ENCODE data around the gene SCN5A.

Gene SCN5A

DNA sequence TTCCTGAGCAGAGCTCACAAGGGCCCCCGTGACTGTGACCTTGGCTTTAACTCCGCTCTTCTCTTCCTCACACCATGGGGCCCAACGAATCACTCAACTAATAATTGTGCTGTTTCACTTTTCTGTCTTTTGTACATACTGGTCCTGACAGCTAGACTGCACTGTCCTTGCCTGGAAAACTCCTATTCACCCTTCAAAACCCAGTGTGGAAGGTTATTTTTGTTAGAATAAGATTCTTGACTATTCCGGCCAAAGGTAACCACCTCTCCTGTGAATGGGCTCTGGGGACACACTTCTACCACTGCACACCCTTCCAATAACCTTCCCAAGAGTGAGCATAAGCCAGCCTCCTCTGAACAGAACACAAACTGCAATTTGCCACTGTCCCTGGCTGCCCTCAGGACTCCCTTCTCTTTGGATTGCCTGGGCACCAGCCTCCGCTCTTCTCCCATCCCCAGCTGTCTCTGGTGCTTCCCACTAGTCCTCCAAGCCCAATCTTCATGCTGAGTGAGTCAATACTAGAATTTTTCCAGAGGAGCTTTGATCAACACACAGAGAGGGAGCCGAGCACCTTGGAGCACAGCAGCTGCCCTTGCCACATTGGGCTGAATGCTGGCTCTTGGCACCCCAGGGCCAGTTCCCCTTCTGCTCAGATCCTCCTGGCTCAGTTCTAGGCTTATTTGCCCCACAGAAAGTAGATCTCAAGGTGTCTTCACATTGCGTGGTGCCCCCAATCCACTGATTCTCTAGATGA is 2.1 kb downstream of the SCN5A start:
- no peak for DNase-seq

DNA sequence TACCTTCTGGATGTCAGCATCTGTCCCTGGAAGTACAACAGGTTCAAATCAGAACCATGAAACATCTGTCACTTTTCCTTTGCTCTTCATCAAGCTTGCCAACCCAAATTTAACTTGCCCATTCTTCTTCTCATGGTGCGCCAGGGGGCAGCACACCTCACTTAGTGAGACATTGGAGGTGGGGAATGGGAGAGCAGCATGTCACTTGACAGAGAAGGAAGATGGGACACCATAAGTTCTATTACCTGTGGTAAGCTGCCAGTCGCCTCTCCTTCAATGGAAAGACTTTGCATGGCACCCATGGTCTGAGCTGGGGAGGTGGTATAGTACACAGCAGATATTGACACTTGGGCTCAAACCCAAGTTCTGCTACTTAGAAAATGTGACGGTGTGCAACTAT is 2.9 kb downstream of the SCN5A start:
- peak; percentile 74 for DNase-seq

DNA sequence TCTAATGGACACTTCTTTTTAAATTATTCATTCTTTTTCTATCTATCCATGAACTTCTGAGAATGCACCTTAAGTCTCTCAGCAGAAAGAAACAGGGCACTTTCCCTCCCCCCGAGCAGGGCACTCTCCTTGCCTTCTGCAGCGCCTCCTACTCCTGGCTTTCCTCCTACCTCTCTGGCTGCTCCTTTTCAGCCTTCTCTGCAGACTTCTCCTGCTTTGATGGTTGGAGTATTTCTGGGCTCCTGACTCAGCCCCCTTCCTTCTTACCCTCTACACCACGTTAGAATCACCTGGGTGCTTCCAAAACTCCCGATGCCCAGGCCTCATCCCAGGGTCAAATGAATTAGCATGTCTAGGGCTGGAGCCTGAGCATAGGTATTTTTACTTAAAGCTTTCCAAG is 3.4 kb downstream of the SCN5A start:
- DNase-seq = no peak

DNA sequence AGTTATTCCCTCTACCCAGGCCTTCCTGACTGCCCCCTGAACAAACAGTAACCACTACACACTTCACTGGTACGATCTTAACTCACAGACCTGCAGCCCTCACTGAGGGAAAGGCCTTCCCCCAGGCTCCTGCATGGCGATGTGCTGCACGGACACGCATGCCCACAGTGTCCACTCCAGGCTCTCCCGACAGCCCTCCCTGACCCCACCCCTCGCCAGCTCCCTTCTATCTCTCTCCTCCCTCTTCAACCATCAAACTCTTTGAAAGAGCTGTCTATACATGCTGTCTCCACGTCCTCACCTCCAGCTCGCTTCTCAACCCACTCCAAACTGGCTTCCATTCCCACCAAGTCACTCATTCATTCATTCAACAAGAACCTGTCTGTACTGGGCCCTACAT is 3.9 kb downstream of the SCN5A start:
- DNase-seq = no peak

DNA sequence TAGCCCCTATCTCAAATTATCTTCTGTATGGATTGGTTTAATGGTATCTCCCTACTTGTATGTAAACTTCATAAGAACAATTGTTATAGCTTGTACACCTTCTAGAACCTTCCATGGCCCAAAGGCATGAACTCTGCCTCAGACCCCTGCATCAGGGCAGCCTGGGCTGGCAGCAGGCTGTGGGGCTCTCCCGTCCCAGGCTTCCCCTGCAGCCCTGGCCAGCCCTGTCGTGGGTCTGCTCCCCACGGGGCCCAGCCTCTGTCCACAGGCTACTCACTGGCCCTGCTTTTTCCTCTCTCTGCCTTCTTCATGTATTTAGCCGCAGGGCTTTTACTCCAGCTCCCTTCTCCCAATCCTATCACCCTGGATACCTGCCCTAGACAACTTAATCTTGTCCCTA is 4.4 kb downstream of the SCN5A start:
- no peak for DNase-seq

DNA sequence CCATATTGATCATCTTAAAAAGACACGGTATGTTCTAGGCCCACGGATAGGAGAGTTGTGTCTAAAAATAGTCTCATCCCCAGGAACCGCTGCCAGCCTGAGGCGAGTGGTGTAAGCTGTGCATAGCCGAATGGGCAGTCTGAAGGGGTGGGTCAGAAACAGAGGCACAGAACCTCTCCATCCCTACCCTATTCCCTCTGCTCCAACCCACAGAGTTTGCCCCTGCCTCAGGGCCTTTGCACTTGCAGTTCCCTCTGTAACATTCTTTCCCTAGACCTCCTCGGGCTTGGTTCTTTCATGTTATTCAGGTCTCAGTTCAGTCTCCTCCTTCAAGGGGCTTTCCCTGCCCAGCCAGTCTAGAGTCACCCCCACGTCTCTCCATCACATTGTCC is 4.8 kb downstream of the SCN5A start:
- DNase-seq = no peak

DNA sequence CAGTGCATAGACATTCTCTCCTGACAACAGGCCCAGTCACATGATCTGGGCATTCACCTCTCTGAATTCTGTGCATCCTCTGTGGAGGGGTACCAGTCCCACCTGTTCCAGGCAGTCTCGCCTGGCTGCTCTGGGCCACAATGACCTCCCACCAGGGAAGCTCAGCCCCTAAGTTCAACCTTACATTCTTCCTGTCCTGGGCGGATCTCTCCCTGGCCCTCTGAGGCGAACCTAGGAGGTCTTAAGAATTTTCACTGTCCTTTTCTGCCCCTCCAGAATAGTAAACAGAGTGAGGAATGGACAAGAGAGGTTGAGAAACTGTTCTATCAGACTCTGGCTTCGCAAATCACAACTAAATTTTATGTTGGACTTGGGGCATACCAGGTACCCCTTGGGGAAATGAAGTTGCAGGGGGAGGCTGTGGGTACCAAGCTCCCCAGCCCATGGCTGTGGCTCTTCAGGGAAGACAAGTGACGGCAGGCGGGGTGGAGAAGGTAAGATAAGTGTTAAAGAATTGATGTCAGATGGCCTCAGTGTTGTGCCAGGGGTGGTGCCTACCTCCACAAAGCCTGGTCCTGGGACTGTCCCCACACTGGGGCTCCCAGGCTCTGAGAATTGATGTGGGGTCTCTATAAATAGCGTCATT is 5.3 kb downstream of the SCN5A start:
- no peak for DNase-seq

DNA sequence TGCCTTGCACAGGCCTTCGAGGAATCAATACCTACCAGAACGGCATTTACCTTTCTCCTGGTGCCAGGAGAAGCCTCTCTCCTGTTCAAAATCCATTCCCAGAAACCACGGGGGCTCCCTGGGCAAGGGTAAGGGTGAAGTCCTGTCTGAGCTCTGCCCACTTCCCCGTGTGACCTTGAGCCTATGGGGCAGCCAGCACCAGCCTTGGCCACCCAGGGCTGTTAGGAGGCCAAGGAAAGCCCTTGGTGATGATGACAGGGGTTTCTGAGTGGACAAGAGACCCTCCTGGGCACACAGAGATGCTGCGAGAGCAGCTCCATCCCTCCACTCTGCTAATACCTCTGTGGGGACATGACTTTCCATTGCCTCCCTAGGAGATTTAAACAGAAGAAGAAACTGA is 5.9 kb downstream of the SCN5A start:
- no peak for DNase-seq

DNA sequence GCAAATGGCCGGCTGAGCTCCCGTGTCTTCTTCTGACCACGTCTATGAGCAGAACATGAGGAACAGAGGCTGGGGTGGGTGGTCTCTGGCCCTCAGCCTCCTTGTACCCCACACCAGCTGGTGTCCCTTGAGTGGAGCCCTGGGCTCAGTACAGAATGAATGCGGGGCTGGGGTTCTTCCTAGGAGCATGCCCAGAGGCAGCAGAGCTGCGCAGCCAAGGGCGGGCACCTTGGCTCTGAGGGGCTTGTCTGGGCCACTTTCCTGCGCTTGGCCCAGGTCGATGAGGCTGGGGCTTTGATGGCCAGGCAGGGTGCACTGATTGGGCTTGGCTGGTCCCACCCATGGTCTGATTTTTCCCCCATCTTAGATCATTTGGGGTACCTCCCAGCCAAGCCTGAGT is 6.4 kb downstream of the SCN5A start:
- DNase-seq = no peak

DNA sequence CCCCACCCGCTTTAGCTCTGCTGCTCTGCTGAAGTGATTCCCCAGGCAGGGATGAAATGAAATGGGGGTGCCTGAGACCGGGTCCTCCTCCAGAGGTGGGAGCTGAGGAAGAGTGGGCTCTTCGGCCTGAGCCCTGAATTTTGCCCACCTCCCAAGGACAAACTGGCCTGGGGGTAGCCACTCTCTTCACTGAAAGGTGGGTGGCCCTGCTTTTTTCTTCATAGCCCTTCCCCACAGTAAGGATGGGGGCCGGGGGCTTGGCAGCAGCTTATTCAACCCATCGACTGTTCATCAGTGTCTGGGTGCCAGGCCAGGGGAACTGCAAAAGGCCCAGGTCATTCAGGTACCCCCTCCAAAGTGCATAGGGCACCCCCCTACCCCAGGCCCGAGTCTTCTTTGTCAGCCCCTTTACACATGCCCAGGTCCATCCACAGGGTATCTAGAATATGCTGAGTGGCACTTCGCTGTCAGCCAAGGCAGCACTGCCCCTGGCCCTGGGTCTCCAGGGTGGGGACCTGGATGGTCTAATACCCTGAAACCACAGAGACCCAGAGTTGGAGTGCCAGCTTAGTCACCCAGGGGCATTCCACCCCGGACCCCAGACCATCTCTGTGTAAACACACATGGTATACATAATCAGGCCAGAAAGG is 7.9 kb downstream of the SCN5A start:
- no peak for DNase-seq

DNA sequence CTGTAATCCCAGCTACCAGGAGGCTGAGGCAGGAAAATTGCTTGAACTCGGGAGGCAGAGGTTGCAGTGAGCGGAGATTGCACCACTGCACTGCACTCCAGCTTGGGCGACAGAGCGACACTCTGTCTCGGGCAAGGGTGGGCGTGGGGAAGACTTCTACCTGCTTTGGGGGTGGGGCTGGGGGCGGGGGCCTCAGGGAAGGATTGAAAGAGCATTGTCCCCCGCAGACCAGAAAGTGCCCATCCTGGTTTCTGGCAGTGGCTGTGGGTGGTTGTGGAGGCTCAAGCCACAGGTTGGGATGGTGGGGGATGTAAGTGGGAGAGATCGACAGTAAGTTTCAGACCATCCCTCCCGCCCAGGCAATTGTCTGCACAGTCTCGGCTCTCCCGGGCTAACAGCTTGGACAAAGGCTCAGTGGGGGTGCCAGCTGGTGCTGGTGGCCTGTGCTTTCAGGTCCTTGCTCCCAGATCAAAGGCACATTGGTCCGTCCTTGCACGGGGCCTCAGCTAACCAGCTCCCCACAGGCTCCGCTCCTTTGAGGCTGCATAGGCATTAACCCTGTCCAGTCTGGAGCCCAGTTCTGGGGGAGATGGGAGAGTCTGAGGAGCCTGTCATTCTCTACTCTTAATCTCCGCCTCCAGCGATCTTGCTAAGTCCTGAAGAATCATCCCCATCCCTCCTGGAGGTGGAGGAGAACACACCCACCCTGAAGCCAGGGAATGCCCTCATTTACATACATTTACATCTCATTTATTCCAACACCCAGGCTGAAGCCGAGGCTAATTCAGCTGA is 8.6 kb downstream of the SCN5A start:
- DNase-seq = no peak

DNA sequence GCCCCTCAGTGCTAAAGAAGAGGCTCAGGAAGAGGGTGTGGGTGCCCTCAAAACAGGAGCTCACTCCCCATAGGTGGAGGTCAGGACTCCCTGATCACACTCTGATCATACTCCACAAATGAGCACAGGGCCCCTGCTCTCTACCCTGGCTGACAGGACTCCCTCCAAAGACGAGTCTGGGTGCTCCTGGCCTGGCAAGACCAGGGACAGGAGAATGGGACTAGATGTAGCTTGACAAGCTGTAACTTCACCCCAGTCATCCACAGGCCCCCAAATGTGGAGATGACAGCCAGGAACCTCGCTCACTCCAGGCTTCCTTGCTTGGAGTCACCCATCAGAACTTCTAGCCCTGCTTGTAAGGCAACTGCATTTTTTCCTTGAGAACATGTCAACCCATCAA is 11.1 kb downstream of the SCN5A start:
- DNase-seq = no peak

DNA sequence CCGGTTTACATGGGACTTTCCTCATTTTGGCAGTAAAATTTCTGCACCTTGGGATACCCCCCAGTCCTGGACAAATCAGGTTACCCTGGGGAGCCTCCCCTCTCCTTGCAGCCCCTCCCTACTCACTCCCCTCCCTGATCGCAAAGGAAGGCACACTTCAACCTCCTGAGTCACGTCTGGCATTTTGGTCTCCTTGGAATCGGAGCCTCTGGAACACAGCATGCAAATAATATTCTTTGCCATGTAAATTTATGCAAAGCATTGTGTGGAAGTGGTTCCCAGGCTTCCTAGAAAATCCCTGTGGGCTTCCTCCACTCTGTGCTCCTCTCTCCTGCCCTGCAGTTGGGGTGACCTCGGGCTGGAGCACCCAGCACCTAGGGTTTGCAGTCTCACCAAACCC is 11.6 kb downstream of the SCN5A start:
- DNase-seq = no peak

DNA sequence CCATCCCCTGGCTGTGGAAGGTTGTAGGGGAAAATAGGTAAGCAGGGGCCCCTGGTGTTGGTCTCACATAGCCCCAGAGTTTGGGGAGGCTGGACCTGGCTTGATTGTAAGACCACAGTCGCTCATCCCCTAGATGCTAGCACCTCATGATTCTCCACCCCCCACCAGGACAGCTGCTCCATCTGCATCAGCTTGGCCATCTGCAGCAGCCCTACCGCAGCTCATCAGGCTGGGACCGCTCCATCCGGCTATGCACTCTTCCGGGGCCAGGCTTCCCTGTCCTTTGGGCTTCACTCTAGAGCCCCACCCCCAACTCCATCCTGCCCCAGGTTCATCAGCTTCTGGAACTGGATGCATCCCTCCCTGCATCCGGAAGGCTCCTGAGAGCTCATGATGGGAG is 12.6 kb downstream of the SCN5A start:
- no peak for DNase-seq

DNA sequence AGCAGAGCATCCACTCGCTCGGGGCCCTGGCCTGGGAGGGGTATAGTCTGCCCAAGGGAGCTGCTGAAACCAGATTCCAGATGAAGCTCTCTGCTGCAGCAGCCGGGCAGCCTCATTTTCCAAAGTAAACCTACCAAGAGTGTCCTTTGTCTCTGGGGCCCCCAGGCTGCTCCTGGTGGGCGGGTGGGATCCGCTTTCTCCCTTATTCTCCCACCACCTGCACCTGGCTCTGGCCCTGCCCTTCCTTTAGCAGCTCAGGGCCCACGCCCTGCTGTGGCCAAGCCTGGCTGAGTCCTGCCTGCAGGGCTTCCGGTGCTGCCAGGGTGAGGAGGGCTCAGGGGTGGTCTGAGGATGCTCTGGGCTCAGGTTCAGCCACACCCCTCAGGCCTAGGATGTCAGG is 13.0 kb downstream of the SCN5A start:
- DNase-seq = no peak

DNA sequence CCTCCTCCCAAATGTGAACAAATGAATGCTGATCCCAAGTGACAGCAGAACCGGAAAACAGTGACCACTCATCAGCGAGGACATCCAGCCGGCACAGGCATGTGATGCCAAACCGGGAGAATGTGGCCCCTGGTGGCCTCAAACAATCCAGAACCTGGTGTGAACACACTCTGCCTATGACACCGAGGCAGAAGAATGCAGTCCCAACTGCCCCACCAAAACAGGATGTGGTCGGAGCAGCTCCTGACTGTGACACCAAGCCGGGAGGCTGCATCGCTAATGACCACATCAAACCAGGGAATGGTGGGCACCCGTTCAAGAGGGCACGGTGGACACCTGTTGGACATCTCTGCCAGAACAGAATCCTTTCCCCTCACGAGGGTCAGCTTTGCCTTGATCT is 15.4 kb downstream of the SCN5A start:
- DNase-seq = no peak

DNA sequence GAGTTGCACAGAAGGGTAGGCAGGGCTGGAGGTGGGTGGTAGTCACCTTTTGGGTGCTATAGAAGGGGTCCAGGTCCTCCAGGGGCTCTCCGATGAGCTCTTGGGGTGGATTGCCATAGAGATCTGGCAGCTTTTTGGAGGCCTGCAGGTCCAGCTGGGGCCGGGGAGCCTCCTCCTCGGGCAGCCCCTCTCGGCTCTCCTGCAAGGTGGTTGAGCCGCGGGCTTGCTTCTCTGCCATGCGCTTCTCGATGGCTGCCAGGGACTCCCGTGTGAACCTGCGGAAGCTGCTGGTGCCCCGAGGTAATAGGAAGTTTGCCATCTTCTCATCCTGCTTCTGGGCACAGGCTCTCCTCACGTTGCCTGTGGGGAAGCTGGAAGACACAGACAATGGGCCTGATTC is 16.5 kb downstream of the SCN5A start:
- no peak for DNase-seq

DNA sequence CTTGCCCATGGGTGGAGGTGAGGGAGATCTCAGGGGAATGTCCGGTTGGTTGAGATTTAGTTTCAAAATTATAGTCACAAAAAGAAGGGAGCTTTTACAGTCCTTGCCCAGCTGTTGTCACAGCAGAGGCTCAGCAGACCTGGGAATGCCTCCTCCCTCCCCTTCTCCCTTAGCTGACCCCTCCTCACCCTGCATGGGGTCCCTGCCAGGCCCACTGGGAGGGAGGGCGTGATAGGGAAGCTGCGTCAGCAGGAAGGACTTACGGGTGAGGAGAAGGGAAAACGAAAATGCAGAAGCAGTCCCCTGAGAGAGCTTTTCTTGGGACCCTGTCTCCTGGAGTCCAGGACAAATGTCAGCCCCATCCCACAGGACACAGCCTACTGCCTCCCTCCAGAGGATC is 18.9 kb downstream of the SCN5A start:
- no peak for DNase-seq

DNA sequence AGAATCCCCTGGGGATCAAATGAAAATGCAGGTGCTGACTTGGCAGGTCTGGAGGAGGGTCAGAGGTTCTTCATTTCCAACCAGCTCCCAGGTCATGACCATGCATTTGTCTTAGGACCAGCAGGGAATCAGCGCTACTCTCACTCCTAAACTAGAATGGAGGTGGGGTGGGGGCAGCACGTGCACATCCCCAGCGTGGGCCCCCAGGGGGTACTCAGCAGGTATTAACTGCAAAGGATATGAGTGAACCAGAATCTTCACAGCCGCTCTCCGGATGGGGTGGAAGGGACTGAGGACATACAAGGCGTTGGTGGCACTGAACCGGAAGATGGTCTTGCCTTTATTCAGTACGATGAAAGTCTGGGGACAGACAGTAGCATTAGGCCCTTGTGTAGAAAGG is 19.4 kb downstream of the SCN5A start:
- DNase-seq = no peak

DNA sequence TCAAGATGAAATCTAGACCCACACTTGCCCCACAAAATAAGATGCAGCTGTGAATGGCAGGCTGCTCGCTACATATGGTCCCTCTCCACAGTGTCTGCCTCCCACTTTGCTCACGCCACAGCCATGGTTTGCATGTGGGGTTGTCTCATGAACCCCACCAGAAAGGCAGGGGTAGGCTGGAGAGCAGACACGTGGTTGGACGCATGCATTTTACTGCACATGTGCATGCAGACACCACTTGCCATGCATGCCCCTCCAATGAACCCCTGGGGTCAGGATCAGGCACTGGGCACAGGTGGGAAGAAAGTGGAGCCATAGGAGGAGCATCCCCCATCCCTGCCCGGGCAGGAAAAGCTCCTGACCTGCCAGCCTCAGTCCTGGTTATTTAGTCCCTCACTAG is 20.7 kb downstream of the SCN5A start:
- no peak for DNase-seq

DNA sequence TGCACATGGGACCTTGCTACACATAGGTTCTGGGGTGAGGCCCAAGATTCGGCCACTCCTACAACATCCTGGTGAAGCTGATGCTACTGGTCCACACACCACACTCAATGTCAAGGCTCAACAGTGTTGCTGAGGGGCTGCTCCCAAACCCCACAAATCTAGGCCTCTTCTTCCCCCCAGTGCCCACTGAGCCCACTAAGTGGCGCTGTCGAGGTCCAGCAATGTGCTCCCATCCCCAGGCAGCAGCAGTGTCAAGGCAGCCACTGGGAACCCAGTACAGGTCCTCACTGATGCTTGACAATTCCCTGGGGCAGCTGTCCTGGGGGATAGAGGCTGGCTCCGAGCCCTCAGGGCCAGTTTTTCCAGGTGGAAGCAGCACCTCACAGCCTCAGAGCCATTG is 21.5 kb downstream of the SCN5A start:
- DNase-seq = peak; percentile 41

DNA sequence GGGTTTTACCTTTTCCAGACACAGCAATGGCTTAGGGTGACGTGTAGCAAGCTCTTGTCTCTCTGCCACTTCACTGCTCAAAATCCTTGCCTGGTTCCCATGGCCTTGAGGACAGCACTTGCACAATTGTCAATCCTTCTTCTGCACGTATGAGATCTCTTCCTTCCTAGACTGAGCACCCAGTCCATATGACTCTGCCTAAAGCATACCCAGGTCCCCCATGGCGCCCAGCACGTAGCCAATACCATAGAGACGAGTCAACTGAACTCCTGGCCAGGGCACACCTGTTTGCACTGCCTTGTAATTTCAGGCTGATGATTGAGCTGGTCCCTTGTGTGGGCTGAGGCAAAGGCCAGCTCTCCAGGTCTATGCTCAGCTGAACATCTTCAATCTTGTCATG is 23.3 kb downstream of the SCN5A start:
- DNase-seq = no peak

DNA sequence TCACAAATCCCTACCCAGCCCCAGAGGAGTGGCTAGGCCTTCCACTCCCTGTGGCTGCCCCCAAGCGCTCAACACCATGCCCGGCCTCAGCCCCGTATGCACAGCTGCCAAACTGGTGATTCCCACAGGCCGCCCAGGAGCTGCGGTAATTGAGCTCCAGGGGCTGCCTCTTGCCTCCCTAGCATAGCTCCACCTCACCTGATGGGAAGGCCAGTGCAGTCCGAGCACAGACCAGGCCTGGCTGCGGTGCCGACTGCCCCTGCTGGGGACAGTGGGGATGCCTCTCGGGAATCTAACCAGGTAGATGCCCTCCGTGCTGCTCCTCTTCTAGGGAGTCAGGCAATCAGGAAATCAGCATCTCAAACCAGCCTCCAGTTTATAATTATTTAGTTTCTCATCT is 25.9 kb downstream of the SCN5A start:
- no peak for DNase-seq

DNA sequence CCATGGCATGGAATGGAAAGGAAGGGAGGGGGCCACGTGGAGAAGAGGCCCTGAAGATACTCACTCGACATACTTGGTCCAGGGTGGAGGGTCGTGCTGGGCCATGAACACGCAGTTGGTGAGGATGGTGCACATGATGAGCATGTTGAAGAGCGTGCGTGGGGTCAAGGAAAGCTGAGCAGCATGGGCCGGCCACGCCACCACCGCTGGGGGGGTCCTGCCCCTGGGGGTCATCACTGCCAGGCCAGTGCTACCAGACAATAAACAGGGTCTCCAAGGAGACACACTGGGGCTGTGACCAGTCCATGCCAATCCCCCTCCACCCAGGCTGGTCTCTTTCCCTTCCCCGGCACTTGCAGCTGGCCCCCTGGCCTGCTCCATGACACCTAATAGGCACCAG is 27.2 kb downstream of the SCN5A start:
- no peak for DNase-seq

Data from hematopoietic multipotent progenitor cell treated with erythropoietin and hydrocortisone succinate and interleukin-3 and kit ligand, for 4 days (in vitro differentiated cells).